ENCODE measurements around the gene GCNA.

GRCh38 chrX:71545364-71545763, 32.9 kb upstream of the GCNA start:
- no peak for TF ChIP-seq CTCF (conservative IDR thresholded peaks at IDR 0.05; ENCODE audit: low read length)
- no peak for TF ChIP-seq EZH2phosphoT487 (IDR thresholded peaks at IDR 0.05; ENCODE audit: borderline replicate concordance, low read depth, low read length)
